H1 (cell line): ENCODE data around the gene SH2D4B. TPM values are rescaled to one million over a fixed set of nuclear protein-coding genes. Genes with fewer than 3 reads are reported as not detected.

Experiments used
- CTCF ChIA-PET: fragments of 300-600 bp; sonication (Branson Sonifier 250); formaldehyde crosslinking; loops from one replicate; lab custom pipeline; 2021; ENCODE audit not compliant: partially characterized antibody; lab: Charles Lee
- POLR2A ChIA-PET: fragments of 300-600 bp; sonication (Branson Sonifier 250); formaldehyde crosslinking; loops from one replicate; lab custom pipeline; 2021; ENCODE audit warnings: inconsistent platforms; ENCODE audit not compliant: partially characterized antibody; lab: Charles Lee
- DNase-seq, 2 experiments: peaks; one replicate each; pipeline versions ENCODE4 v3.0.0 to v3.0.0-alpha.2; 2010 to 2022; ENCODE audit warnings: low spot score in 2 of 2, low read depth in 1 of 2, mixed read lengths in 1 of 2
- FAIRE-seq: peaks from 2 replicates; lab custom pipeline; 2011; peaks lifted over from hg19 to GRCh38; lab: Jason Lieb, UNC
- H2AFZ ChIP-seq: 2 replicates; pipeline ENCODE4 v1.8.1; 2012; ENCODE audit warnings: low read length, inconsistent platforms
- H2AK5ac ChIP-seq: 2 replicates; pipeline ENCODE4 v1.6.1; 2013; ENCODE audit warnings: low read depth, low read length
- H2BK120ac ChIP-seq: replicated peaks from 2 replicates; pipeline ENCODE3; 2013; ENCODE audit warnings: low read depth, low read length, inconsistent platforms
- H2BK12ac ChIP-seq: 2 replicates; pipeline ENCODE4 v1.6.1; 2013; ENCODE audit warnings: low read depth, low read length
- H2BK15ac ChIP-seq: 2 replicates; pipeline ENCODE4 v1.6.1; 2013; ENCODE audit warnings: low read length
- H2BK20ac ChIP-seq: 2 replicates; pipeline ENCODE4 v1.6.1; 2013; ENCODE audit warnings: low read length
- H2BK5ac ChIP-seq: 2 replicates; pipeline ENCODE4 v1.6.1; 2013; ENCODE audit warnings: low read depth, low read length
- H3K14ac ChIP-seq: 2 replicates; pipeline ENCODE4 v1.6.1; 2013; ENCODE audit warnings: inconsistent platforms; ENCODE audit not compliant: insufficient read length
- H3K18ac ChIP-seq: 2 replicates; pipeline ENCODE4 v1.6.1; 2013; ENCODE audit warnings: low read length; ENCODE audit errors: extremely low read depth
- H3K23ac ChIP-seq: 2 replicates; pipeline ENCODE4 v1.6.1; 2013; ENCODE audit warnings: inconsistent platforms; ENCODE audit not compliant: insufficient read length
- H3K23me2 ChIP-seq: 2 replicates; pipeline ENCODE4 v1.6.1; 2013; ENCODE audit warnings: low read depth, low read length
- H3K27ac ChIP-seq: 2 replicates; pipeline ENCODE4 v1.6.1; 2011; ENCODE audit warnings: low read depth, low read length, inconsistent platforms
- H3K27me3 ChIP-seq, 4 experiments: replicated peaks in 1 of 4; 1 replicate in 1 of 4; 2 replicates in 3 of 4; pipeline versions ENCODE4 v1.6.1 to v1.8.1; 2011 to 2013; ENCODE audit warnings: low read length in 3 of 4, mild to moderate bottlenecking in 3 of 4, inconsistent platforms in 2 of 4, mixed read lengths in 2 of 4, moderate library complexity in 1 of 4; ENCODE audit not compliant: control insufficient read depth in 3 of 4, insufficient read depth in 3 of 4; ENCODE audit errors: extremely low read depth in 1 of 4
- H3K36me3 ChIP-seq, 4 experiments: 2 replicates each; pipeline versions ENCODE4 v1.6.1 to v1.8.1; 2011 to 2013; ENCODE audit warnings: mild to moderate bottlenecking in 4 of 4, low read length in 3 of 4, moderate library complexity in 2 of 4, control low read depth in 1 of 4, inconsistent platforms in 1 of 4; ENCODE audit not compliant: insufficient read depth in 4 of 4, control insufficient read depth in 2 of 4
- H3K4ac ChIP-seq: replicated peaks from 2 replicates; pipeline ENCODE3; 2013; ENCODE audit warnings: low read length, low read depth, mixed read lengths, inconsistent platforms; ENCODE audit not compliant: insufficient read length
- H3K4me1 ChIP-seq, 4 experiments: replicated peaks in 1 of 4; 1 replicate in 1 of 4; 2 replicates in 3 of 4; pipeline versions ENCODE4 v1.6.1 to v1.8.1; 2011 to 2013; ENCODE audit warnings: low read length in 3 of 4, inconsistent platforms in 2 of 4, mixed read lengths in 1 of 4; ENCODE audit not compliant: insufficient read depth in 4 of 4, control insufficient read depth in 3 of 4
- H3K4me2 ChIP-seq, 2 experiments: 2 replicates each; pipeline versions ENCODE4 v1.6.1 to v1.8.1; 2011 to 2013; ENCODE audit warnings: low read depth in 2 of 2, low read length in 2 of 2, control low read depth in 1 of 2, inconsistent platforms in 1 of 2, mild to moderate bottlenecking in 1 of 2; ENCODE audit not compliant: insufficient read depth in 1 of 2
- H3K4me3 ChIP-seq, 4 experiments: fragments of 200-600, 300-600 bp in 1 of 4; sonication (generic), shearing (Covaris generic), sonication (Bioruptor Twin) in 1 of 4; 2 replicates each; pipeline versions ENCODE4 v1.5.1 to v1.8.1; 2011 to 2016; ENCODE audit warnings: low read length in 4 of 4, low read depth in 3 of 4, control low read depth in 2 of 4, inconsistent platforms in 2 of 4, mild to moderate bottlenecking in 2 of 4, mixed read lengths in 1 of 4, moderate library complexity in 1 of 4; ENCODE audit not compliant: insufficient read depth in 2 of 4; ENCODE audit errors: extremely low read depth in 1 of 4
- H3K56ac ChIP-seq: replicated peaks from 2 replicates; pipeline ENCODE3; 2013; ENCODE audit warnings: low read depth, mild to moderate bottlenecking, mixed read lengths, low read length, inconsistent platforms; ENCODE audit not compliant: insufficient read length
- H3K79me1 ChIP-seq: 2 replicates; pipeline ENCODE4 v1.6.1; 2013; ENCODE audit warnings: low read depth, low read length, control low read depth
- H3K79me2 ChIP-seq, 2 experiments: 2 replicates each; pipeline versions ENCODE4 v1.6.1 to v1.8.1; 2012 to 2013; ENCODE audit warnings: low read length in 2 of 2, mild to moderate bottlenecking in 2 of 2, inconsistent platforms in 1 of 2; ENCODE audit not compliant: insufficient read depth in 2 of 2, control insufficient read depth in 1 of 2
- H3K9ac ChIP-seq, 4 experiments: replicated peaks in 1 of 4; 1 replicate in 1 of 4; 2 replicates in 3 of 4; pipeline versions ENCODE4 v1.6.1 to v1.8.1; 2011 to 2013; ENCODE audit warnings: low read depth in 3 of 4, low read length in 3 of 4, control low read depth in 2 of 4, mild to moderate bottlenecking in 2 of 4, moderate library complexity in 2 of 4, inconsistent platforms in 1 of 4; ENCODE audit errors: extremely low read depth in 1 of 4
- H3K9me3 ChIP-seq, 2 experiments: 2 replicates each; pipeline versions ENCODE4 v1.6.1 to v1.8.1; 2012 to 2013; ENCODE audit warnings: mild to moderate bottlenecking in 2 of 2, moderate library complexity in 2 of 2, control low read depth in 1 of 2, inconsistent platforms in 1 of 2, low read depth in 1 of 2, low read length in 1 of 2, mixed read lengths in 1 of 2; ENCODE audit not compliant: insufficient read depth in 2 of 2
- H4K20me1 ChIP-seq, 2 experiments: replicated peaks in 1 of 2; 2 replicates each; pipeline versions ENCODE3 to v1.8.1; 2011 to 2013; ENCODE audit warnings: inconsistent platforms in 2 of 2, low read length in 2 of 2, mild to moderate bottlenecking in 1 of 2; ENCODE audit not compliant: insufficient read depth in 2 of 2, control insufficient read depth in 1 of 2
- H4K5ac ChIP-seq: 2 replicates; pipeline ENCODE4 v1.6.1; 2013; ENCODE audit warnings: low read length, low read depth, mixed read lengths, inconsistent platforms; ENCODE audit not compliant: insufficient read length
- H4K8ac ChIP-seq: 2 replicates; pipeline ENCODE4 v1.8.0; 2013; ENCODE audit warnings: mild to moderate bottlenecking, moderate library complexity, low read length, inconsistent platforms; ENCODE audit not compliant: insufficient read depth; ENCODE audit errors: extremely low read depth
- H4K91ac ChIP-seq: replicated peaks from 2 replicates; pipeline ENCODE3; 2013; ENCODE audit warnings: low read length, mixed read lengths, inconsistent platforms; ENCODE audit not compliant: insufficient read length
- CTCF ChIP-seq, 3 experiments: IDR thresholded peaks; 1 replicate in 2 of 3; 2 replicates in 1 of 3; pipeline versions ENCODE4 v1.5.1 to v1.6.1; 2011; ENCODE audit warnings: low read length in 3 of 3, mild to moderate bottlenecking in 3 of 3, inconsistent platforms in 2 of 3, low read depth in 1 of 3, moderate library complexity in 1 of 3; ENCODE audit not compliant: insufficient read depth in 1 of 3; ENCODE audit errors: control extremely low read depth in 1 of 3
- EGR1 ChIP-seq: IDR thresholded peaks from 2 replicates; pipeline ENCODE4 v1.6.1; 2011; ENCODE audit warnings: low read depth, low read length, borderline replicate concordance
- JUND ChIP-seq: IDR thresholded peaks from 2 replicates; pipeline ENCODE4 v1.6.1; 2011; ENCODE audit warnings: mild to moderate bottlenecking, improper control_type of control experiment, low read length
- RBBP5 ChIP-seq: IDR thresholded peaks from 2 replicates; pipeline ENCODE4 v1.7.1; 2012; ENCODE audit warnings: low read depth, mild to moderate bottlenecking, inconsistent platforms, low read length, moderate library complexity, borderline replicate concordance
- SIRT6 ChIP-seq: IDR thresholded peaks from one replicate; pipeline ENCODE4 v1.7.1; 2012; ENCODE audit warnings: low read length, inconsistent platforms
- SRF ChIP-seq: IDR thresholded peaks from 2 replicates; pipeline ENCODE4 v1.6.1; 2011; ENCODE audit warnings: mild to moderate bottlenecking, low read depth, low read length, moderate library complexity
- SUZ12 ChIP-seq: fragments of 200-600 bp; sonication (generic); IDR thresholded peaks from 2 replicates; pipeline ENCODE4 v1.6.1; 2012; ENCODE audit warnings: mild to moderate bottlenecking, inconsistent platforms, low read length, moderate library complexity, mixed read lengths
- USF2 ChIP-seq: IDR thresholded peaks from 2 replicates; pipeline ENCODE4 v1.6.1; 2011; ENCODE audit warnings: low read length, improper control_type of control experiment
- YY1 ChIP-seq: IDR thresholded peaks from 2 replicates; pipeline ENCODE4 v1.6.1; 2011; ENCODE audit warnings: low read depth, mild to moderate bottlenecking, low read length
- WGBS, 2 experiments: shearing (Covaris generic) in 1 of 2; methylation state at CpG; one replicate each; pipeline versions ENCODE4 v1.1.6 to v1.1.7; 2013 to 2015; ENCODE audit warnings: low lambda C conversion rate in 2 of 2, mixed read lengths in 2 of 2, inconsistent platforms in 1 of 2, low coverage in 1 of 2, missing lambda C conversion rate in 1 of 2; ENCODE audit not compliant: insufficient replicate concordance in 2 of 2, insufficient coverage in 1 of 2, insufficient read length in 1 of 2; ENCODE audit errors: extremely low coverage in 1 of 2, missing lambda C conversion rate in 1 of 2; 5-methylcytosine and 5-hydroxymethylcytosine counted together
- polyA plus RNA-seq, 7 experiments: library from polyadenylated mRNA; depleted of rRNA in 3 of 7; stranded (reverse) in 5 of 7; unstranded in 2 of 7; fragments of >200 nt in 5 of 7; fragments of 200-250 nt in 2 of 7; gene quantifications; 1 replicate in 5 of 7; 2 replicates in 1 of 7; 4 replicates in 1 of 7; pipeline versions ENCODE4 v1.2.1 to v1.2.3, GENCODE V29; 2011 to 2013; ENCODE audit warnings: missing spikeins in 2 of 7, mixed read lengths in 2 of 7
- total RNA-seq: library from RNA; stranded (reverse); fragmentation: NEBNext Ultra II Directional; extraction: Animal tissue kit (Norgen Biotek cat#: 25700); gene quantifications from 2 replicates; pipeline ENCODE4 v1.2.1, GENCODE V29; 2021

Gene SH2D4B
- total and polyA plus RNA-seq, 2 of the 8 experiments (the other 6 are each of a cell fraction or from before 2014, with no cell fraction given): 0.06 to 0.13 TPM

GRCh38 chr10:80532571-80532970, 5.1 kb upstream of the SH2D4B start:
- H3K23me2 ChIP-seq: no peaks in the 10 kb centered on the region
- no peak overlapping the region for H2AFZ ChIP-seq
- no peak overlapping the region for H2BK20ac ChIP-seq
- no peak overlapping the region for H3K56ac ChIP-seq
- no peak overlapping the region for H2BK120ac ChIP-seq
- no peaks in the 10 kb centered on the region for H3K79me1 ChIP-seq
- FAIRE-seq (no peak), DNase-seq (no peak)
- H2AK5ac ChIP-seq: no peak overlapping the region
- H3K4me3 ChIP-seq: no peak overlapping the region
- H3K14ac ChIP-seq: no peak overlapping the region
- no peaks in the 10 kb centered on the region for H4K20me1 ChIP-seq
- TF ChIP-seq SRF: no peak
- no peak for TF ChIP-seq YY1
- no peak for TF ChIP-seq JUND
- TF ChIP-seq SIRT6: no peak
- TF ChIP-seq SUZ12: no peak
- no peak for TF ChIP-seq EGR1
- no peak for TF ChIP-seq RBBP5
- TF ChIP-seq CTCF (IDR thresholded peaks at IDR 0.05; ENCODE audit: control extremely low read depth in 1 of 3, insufficient read depth in 1 of 3, low read depth in 1 of 3, low read length in 3 of 3): no peak
- no peak for TF ChIP-seq USF2
- no peaks in the 10 kb centered on the region for H3K36me3 ChIP-seq
- no peak overlapping the region for H4K91ac ChIP-seq
- H3K4me1 ChIP-seq: peaks cover 0 to 4% (median under 1%) of the 10 kb centered on the region in 4 experiments; a peak in 5 of 7 replicates
- H3K23ac ChIP-seq: no peak overlapping the region
- ChIA-PET CTCF (interaction anchor here (1.6 kb wide), 1 partner anchor 19 kb away, joined by 3 read pairs; no protein-coding TSS in a partner anchor), POLR2A (no interaction called here)
- no peak overlapping the region for H2BK12ac ChIP-seq
- H4K5ac ChIP-seq: no peak overlapping the region
- WGBS, 2 experiments: 100% methylated on average over 4 of the region's 4 CpGs; no CpG with 5 or more reads in 1 of the 2 experiments
- peaks cover 0 to 1% (median 0%) of the 10 kb centered on the region in 4 experiments; a peak in 1 of 7 replicates for H3K27me3 ChIP-seq
- no peak overlapping the region for H3K4ac ChIP-seq
- H3K79me2 ChIP-seq: no peaks in the 10 kb centered on the region
- no peak overlapping the region for H3K9ac ChIP-seq
- no peak overlapping the region for H3K18ac ChIP-seq
- peaks cover 0 to 11% of the 10 kb centered on the region in 2 experiments; a peak in 2 of 4 replicates for H3K9me3 ChIP-seq
- no peak overlapping the region; the same call in 1 of the 2 replicates for H2BK15ac ChIP-seq
- H4K8ac ChIP-seq: no peak overlapping the region
- no peak overlapping the region for H3K27ac ChIP-seq
- no peak overlapping the region for H2BK5ac ChIP-seq
- no peak overlapping the region for H3K4me2 ChIP-seq
